ENCODE results near the gene PUS3.
"Not testable (repeated sequence)": the region's sequence is repeated elsewhere in the genome, so short reads cannot be mapped to it uniquely, and the experiment has no call there.

DNA sequence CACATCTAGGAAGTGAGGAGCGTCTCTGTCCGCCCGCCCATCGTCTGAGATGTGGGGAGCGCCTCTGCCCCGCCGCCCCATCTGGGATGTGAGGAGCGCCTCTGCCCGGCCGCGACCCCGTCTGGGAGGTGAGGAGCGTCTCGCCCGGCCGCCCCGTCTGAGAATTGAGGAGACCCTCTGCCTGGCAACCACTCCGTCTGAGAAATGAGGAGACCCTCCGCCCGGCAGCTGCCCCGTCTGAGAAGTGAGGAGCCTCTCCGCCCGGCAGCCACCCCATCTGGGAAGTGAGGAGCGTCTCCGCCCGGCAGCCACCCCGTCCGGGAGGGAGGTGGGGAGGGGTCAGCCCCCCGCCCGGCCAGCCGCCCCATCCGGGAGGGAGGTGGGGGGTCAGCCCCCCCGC lies 40.2 kb downstream of the PUS3 start:
- TF ChIP-seq, protein P1, sequence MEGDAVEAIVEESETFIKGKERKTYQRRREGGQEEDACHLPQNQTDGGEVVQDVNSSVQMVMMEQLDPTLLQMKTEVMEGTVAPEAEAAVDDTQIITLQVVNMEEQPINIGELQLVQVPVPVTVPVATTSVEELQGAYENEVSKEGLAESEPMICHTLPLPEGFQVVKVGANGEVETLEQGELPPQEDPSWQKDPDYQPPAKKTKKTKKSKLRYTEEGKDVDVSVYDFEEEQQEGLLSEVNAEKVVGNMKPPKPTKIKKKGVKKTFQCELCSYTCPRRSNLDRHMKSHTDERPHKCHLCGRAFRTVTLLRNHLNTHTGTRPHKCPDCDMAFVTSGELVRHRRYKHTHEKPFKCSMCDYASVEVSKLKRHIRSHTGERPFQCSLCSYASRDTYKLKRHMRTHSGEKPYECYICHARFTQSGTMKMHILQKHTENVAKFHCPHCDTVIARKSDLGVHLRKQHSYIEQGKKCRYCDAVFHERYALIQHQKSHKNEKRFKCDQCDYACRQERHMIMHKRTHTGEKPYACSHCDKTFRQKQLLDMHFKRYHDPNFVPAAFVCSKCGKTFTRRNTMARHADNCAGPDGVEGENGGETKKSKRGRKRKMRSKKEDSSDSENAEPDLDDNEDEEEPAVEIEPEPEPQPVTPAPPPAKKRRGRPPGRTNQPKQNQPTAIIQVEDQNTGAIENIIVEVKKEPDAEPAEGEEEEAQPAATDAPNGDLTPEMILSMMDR (IDR thresholded peaks at IDR 0.05; ENCODE audit: low read depth, low read length): not testable (repeated sequence)
- TF ChIP-seq EZH2phosphoT487 (IDR thresholded peaks at IDR 0.05; ENCODE audit: low read depth): not testable (repeated sequence)

Measured in OCI-LY3 (cell line).